Osteoblast (primary cell): ENCODE measurements around the gene UIMC1. TPM values are rescaled to one million over a fixed set of nuclear protein-coding genes. Genes with fewer than 3 reads are reported as not detected.
A peak's percentile ranks its signal among the peaks of the same experiment; 100 is the strongest.

Experiments used
- DNase-seq: peaks from one replicate; pipeline ENCODE4 v3.0.0; 2011; ENCODE audit warnings: low spot score, mixed read lengths; ENCODE audit not compliant: insufficient read length; ENCODE audit errors: missing footprints
- H2AFZ ChIP-seq: 2 replicates; pipeline ENCODE4 v1.6.0; 2011; ENCODE audit warnings: mild to moderate bottlenecking, low read length
- H3K27ac ChIP-seq: 2 replicates; pipeline ENCODE4 v1.5.1; 2011; ENCODE audit warnings: mild to moderate bottlenecking, low read depth, low read length, moderate library complexity
- H3K27me3 ChIP-seq: 2 replicates; pipeline ENCODE4 v1.6.0; 2012; ENCODE audit warnings: mild to moderate bottlenecking, control low read depth, inconsistent platforms, low read length, moderate library complexity; ENCODE audit not compliant: insufficient read depth
- H3K36me3 ChIP-seq: 2 replicates; pipeline ENCODE4 v1.5.1; 2011; ENCODE audit warnings: mild to moderate bottlenecking, low read length, control low read depth, moderate library complexity; ENCODE audit not compliant: insufficient read depth
- H3K4me1 ChIP-seq: 2 replicates; pipeline ENCODE4 v1.5.1; 2011; ENCODE audit warnings: mild to moderate bottlenecking, low read length, control low read depth, moderate library complexity; ENCODE audit not compliant: insufficient read depth
- H3K4me2 ChIP-seq: 2 replicates; pipeline ENCODE4 v1.6.0; 2011; ENCODE audit warnings: mild to moderate bottlenecking, low read length; ENCODE audit not compliant: insufficient read depth
- H3K4me3 ChIP-seq: fragments of 200-600 bp; sonication (generic); 3 replicates; pipeline ENCODE4 v1.5.1; 2012; ENCODE audit warnings: mild to moderate bottlenecking, low read length, inconsistent platforms; ENCODE audit not compliant: insufficient read depth
- H3K79me2 ChIP-seq: 2 replicates; pipeline ENCODE4 v1.6.0; 2012; ENCODE audit warnings: mild to moderate bottlenecking, low read length, control low read depth, inconsistent platforms; ENCODE audit not compliant: insufficient read depth
- H3K9me3 ChIP-seq: 2 replicates; pipeline ENCODE4 v1.5.1; 2011; ENCODE audit warnings: low read depth, low read length, control low read depth
- H4K20me1 ChIP-seq: 2 replicates; pipeline ENCODE4 v1.6.0; 2012; ENCODE audit warnings: mild to moderate bottlenecking, low read length, control low read depth; ENCODE audit not compliant: insufficient read depth
- CTCF ChIP-seq: IDR thresholded peaks from 2 replicates; pipeline ENCODE4 v1.5.1; 2011; ENCODE audit warnings: mild to moderate bottlenecking, low read depth, low read length, moderate library complexity; ENCODE audit errors: extremely low read depth
- total RNA-seq: library from RNA; depleted of rRNA; stranded (reverse); fragments of >200 nt; gene quantifications from 2 replicates; pipeline ENCODE4 v1.2.3, GENCODE V29; 2012

Gene UIMC1
- total RNA-seq, 1 donor, result 40.9 TPM

- H3K4me2 ChIP-seq, result no peak overlapping the region
Observed at GRCh38 chr5:176890455-176891330, 115.9 kb downstream of the UIMC1 start.

GRCh38 chr5:176889321-176890280, 117.0 kb downstream of the UIMC1 start:
- Histone ChIP-seq H3K27me3 (peaks cover 5% of the 10 kb centered on the region), H3K4me3 (no peak overlapping the region), H4K20me1 (no peaks in the 10 kb centered on the region), H3K36me3 (no peaks in the 10 kb centered on the region), H3K9me3 (no peaks in the 10 kb centered on the region), H3K27ac (no peak overlapping the region), H2AFZ (no peak overlapping the region), H3K79me2 (no peaks in the 10 kb centered on the region), H3K4me2 (no peak overlapping the region), H3K4me1 (no peaks in the 10 kb centered on the region)
- peak; percentile 54 for DNase-seq
- no peak for TF ChIP-seq CTCF

More at GRCh38 chr5:176890455-176891330, 115.9 kb downstream of the UIMC1 start:
- TF ChIP-seq CTCF, result no peak
- peaks cover 5% of the 10 kb centered on the region for H3K27me3 ChIP-seq
- no peaks in the 10 kb centered on the region for H4K20me1 ChIP-seq
- no peak for DNase-seq
- no peaks in the 10 kb centered on the region for H3K79me2 ChIP-seq
- no peaks in the 10 kb centered on the region for H3K36me3 ChIP-seq
- no peaks in the 10 kb centered on the region for H3K9me3 ChIP-seq
- H3K27ac ChIP-seq, result no peak overlapping the region
- no peaks in the 10 kb centered on the region for H3K4me1 ChIP-seq
- no peak overlapping the region for H3K4me3 ChIP-seq
- H2AFZ ChIP-seq, result no peak overlapping the region

GRCh38 chr5:176888865-176889165, 117.8 kb downstream of the UIMC1 start:
- Histone ChIP-seq H3K9me3 (no peaks in the 10 kb centered on the region), H3K27me3 (peaks cover 5% of the 10 kb centered on the region), H3K27ac (no peak overlapping the region), H3K79me2 (no peaks in the 10 kb centered on the region), H3K4me1 (no peaks in the 10 kb centered on the region), H2AFZ (no peak overlapping the region), H3K4me2 (no peak overlapping the region), H3K4me3 (no peak overlapping the region), H4K20me1 (no peaks in the 10 kb centered on the region), H3K36me3 (no peaks in the 10 kb centered on the region)
- TF ChIP-seq CTCF, result no peak
- peak; percentile 47 for DNase-seq
